Right forelimb (tissue), 1 donor: Measurements from ENCODE around the gene INSYN2B.

Experiments
- DNase-seq: peaks from one replicate; pipeline ENCODE4 v3.0.0-alpha.2; 2018

Gene INSYN2B

DNA sequence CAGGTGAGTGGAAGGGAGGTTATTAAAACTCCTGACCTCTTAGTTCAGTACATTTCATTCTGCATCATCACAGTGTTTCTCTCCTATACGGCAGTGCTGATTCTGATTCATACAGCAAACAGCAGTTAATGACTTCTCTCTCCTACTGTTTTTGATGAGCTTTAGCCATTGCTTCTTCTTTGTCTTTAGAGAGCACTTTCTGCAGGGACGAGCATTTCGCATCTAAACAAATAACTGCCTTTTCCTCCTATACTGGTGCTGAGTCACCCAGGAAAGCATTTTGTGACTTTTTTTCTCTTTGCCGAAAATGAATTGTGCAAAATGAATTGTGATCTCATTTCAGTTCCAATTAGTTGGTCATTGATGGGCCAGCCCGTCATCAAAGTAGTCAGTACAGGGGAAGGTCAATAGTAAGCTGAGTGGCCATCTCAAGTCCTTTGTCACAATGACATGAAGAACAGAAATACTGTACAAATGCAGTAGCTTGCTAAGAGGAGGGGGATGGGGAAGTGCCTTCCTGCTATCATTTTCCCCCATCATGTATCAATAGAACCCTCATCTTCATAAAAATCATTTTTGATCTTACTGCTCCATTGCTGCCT, 98.5 kb downstream of the INSYN2B start:
- DNase-seq: no peak

DNA sequence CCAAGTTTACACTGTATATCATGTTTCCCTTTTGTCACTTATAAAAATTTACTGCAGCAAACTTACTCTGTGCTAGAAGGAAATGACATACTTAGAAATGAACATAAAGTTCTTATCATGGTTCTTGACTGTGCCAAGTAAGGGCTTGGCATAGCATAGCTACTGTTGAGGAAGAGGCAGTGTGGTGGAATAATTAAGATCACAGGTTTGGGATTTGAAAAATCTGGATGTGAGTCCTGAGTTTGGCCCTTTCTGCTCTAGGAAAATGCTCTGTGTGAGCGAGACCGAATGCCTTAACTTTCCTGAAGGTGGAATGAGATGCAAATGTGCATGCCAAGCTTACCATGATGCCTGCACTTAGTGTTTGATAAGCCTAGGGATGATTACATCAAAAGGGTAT, 99.5 kb downstream of the INSYN2B start:
- no peak for DNase-seq

DNA sequence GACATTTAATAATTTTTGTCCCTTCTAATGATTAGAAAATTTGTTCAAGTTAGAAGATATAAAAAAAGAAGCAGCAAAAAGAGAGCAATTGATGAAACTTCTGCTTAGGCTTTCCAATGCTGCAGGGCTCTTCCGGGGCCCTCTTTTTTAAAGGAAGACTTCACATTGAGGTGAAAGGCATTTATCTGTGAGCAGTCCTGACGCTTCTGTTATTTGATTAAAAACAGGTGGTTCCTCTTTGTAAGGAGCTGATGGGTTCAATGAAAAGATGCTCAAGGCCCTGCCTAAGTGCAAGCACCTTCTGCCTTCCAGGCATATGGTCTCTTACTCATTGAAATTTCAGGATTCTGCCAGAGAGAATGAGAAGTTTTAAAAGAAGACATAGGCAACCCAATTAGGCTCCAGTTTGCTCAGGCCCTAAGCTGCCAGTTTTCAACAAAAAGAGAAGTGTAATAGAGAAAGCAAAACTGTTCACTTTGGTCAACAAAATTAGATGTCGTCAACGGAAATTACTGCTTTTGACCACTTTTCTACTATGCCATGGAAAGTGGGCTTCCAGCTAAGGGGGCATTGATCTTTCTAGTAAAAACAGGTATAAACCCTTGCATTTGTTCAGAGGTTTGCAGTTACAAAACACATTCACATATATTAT, 100.2 kb downstream of the INSYN2B start:
- no peak for DNase-seq

DNA sequence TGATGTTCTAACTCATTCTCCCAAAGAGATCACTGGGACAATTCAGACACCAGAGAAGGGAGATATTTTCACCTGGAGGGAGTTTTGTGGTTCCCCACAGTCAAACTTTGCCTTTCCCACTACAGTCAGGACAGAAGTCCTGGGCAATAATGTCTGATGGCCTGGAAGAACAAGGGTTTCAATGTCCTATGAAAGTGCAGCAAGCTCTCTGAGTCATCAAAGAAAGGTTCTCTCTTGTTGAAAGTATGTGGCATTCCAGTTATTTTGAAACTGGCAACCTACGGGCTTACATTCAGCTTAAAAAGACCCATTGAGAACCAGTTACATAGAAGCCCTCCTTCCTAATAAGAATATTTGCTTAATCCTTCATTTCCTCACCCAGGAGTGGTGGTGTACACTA, 103.9 kb downstream of the INSYN2B start:
- no peak for DNase-seq

DNA sequence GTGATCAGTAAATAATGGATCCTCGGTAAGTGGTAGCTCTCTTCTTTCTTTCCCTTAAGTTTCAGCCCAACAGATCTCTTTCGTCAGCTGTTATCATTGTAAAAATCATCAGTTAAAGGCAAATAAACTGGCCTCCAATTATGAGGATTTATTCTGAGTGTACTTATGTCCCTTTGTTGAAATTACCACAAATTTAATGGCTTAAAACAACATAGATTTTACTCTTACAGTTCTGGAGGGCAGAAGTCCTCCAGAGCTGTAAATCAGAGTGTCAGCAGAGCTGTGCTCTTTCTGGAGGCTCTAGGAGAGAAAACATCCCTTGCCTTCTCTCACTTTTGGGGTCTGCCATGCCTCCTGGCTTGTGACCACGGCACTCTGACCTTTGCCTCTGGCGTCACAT, 104.6 kb downstream of the INSYN2B start:
- no peak for DNase-seq

DNA sequence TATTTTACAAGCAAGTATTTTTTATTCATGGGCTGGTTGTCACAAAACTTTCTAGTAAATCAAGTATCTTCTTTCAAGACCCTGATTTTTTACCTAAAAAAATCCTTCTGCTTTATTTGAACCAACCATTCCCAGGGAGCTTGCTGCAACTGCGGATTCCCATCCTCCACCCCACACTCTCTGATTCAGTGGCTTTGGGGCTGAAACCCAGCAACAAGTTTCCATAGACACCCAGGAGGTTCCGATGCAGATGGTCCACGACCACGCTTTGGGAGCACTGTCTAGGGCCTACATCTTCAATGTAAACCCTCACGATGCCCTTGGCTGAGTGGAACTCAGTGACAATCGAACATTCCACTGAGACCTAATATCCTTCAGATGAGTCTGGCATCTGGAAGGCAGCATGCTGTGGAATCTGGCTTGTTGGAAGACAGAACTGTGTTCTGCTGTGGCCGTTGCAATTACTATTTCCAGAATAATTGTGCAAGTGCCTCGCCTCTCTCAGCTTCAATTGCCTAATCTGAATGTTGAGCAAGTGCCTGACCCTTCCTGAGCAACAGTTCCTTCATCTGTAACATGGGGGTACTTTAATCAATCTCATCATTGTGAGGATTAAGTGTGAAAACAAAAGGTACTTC, 105.1 kb downstream of the INSYN2B start:
- DNase-seq: no peak

DNA sequence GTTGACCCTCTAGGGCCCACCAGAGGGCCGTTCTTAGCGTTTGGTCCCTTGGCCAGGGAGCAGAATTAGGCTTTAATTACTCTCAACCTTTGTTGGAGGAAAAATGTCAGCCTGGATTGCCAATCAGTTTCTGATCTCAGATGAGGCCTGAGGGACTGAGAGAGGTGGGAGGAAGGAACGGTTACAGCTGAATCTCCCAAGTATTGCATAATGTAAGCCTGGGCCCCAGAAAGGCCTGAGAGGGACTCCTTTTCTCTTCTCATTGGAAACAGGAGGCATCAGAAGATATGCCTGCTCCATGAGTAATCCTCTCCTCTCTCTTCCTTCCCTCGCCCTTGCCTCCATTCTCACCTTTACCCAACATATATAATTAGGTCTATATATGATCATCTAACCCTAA, 105.7 kb downstream of the INSYN2B start:
- DNase-seq: no peak

DNA sequence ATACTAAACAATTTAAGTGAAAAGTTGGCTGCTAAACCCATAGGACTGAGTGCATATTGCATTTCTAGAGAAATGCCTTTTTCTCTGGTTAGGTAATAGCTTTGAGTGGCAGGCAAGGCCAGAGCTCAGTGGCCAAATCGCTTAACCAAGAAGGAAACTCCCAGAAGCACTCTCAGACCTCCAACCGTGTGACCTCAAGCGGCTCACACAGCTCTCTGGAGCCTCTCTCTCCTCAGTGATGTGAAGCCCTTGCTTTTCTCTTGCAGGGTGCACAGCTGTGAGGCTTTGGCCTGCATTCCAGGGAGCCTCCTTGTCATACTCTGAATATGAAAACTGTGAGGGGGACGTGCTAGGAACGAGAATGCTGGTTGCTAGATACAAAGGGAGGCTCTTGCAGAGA, 106.7 kb downstream of the INSYN2B start:
- peak; percentile 57 for DNase-seq

DNA sequence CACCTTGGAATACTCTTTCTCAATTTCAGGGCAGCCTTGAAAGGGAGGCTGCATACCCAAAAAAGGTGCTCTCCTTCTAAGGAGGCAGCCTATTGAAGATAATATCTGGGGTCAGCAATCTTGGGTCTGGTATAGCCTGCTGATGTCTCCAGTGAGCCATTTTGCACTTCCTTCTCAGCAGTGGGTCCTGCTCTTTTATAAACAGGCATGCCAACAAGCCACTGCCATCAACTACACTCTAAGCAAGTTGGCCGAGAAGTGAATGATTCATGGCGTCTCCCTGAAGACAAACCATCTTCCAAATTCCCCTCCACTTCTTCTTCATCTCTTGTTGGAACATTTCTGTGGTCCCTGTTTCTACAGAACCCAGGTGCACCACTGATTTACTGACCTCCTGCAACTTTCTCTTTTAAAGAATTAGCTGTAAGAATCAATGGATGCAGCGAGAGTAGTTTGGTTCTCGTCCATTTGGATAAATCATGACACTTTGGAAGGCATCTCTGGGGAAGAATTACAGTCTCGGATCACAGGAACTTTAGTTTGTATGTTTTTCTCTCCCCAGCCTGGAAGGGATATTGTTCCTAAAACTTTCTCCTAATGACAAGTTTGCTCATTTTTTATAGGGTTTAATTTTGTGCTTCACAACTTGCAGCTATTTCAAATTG, 108.3 kb downstream of the INSYN2B start:
- DNase-seq: no peak

DNA sequence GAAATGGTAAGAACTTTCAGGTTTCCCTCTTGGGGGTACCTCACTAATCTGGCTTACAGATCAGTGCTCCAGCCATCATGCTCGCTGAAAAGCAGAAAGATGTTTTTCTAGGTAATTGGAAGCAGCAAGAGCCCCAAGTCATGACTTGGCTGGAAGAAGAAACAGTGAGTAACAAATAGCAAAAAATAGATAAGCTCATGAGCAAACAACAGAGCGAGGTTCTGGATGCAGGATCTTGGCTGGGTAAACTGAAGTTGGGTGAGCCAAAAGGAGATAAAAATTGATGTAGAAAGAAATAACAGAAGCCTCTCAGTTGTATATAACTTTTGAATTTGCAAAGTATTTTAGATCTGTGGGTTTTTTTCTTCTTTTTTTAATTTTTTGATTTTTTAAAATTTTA, 110.1 kb downstream of the INSYN2B start:
- no peak for DNase-seq

DNA sequence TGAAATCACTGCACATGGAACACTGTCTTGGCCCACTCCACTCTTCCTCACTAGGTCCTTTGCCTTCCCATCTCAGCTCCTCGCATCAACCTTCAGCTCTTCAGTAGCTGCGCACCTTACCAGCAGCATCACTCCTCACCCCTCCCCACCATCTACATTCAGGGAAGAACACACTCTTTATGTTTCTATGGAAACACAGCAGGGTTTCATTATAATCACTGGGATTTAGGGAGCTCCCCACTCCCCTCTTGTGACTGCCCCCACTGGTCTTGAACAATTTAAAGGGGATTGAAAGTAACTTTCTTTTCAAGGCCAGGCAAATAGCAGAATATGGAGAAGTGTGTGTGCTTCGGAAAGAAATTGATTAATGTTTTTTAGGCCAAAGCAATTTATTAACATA, 111.2 kb downstream of the INSYN2B start:
- DNase-seq: no peak

DNA sequence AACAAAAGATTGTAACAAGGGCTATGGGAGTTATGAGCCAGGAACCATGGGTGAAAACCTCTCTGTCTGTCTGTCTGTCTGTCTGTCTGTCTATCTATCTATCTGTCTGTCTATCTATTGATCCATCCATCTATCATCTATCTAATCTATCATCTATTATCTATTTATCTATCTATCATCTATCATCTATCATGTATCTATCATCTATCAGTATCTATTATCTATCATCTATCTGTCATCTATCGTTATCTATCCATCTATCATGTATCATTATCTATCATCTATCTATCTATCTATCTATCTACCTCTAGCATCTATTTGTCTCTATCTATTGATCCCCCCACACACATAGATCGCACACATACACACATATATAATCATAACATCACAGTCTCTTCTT, 112.9 kb downstream of the INSYN2B start:
- DNase-seq: no peak

DNA sequence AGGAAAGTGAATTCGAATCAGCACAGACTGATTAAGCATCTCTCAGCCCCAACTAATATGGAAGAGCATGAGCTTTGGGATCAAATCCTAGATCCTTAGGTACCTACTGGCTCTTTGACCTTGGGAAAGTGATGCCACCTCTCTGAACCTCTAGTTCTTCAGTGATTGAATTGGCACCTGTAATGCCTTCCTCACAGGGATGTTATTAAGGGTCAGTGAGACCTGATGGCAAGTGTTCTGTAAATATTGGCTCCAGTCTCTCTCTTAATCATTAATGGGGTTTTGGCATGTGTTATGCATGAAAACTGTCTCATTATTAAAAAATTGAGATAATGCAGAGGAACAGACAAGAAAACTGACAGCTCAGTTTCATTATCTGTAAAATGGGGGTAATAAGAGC, 115.8 kb downstream of the INSYN2B start:
- no peak for DNase-seq

DNA sequence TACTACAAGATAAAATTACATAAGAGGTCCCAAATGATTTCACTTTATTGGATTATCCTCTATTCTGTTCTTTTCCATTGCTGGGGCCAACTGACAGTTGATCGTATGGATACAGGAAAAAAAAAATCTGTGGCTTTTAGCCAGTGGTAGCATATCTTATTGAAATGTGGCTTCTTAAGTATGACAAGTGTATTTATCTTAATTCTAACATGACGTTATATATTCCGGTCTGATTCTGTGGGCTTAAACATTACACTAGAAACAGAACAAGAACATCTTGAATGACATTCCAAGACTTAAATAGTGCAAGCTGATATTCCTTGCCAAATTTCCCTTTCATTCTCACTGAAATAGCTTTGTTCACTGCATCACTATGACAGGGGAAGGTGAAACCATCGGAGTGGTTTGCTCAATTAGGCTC, 117.9 kb downstream of the INSYN2B start:
- no peak for DNase-seq

DNA sequence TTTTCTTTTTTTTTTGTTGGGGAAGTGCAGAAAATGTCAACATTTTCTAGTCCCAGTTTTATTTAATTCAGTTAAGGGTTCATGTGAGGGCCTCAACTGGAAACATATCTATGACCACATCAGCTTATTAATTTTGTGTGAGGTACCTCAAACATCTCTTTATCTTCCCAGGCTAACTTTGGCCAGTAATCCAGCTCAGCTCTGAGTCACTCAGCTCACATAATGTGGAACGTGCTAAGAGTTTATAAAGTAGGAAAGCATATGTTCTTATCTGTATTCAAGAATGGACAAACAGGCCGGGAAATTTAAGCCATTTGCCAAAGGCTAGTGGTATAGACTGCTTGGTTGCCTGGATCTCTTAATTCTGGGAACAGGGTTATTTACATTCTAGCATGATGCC, 118.4 kb downstream of the INSYN2B start:
- DNase-seq: no peak

DNA sequence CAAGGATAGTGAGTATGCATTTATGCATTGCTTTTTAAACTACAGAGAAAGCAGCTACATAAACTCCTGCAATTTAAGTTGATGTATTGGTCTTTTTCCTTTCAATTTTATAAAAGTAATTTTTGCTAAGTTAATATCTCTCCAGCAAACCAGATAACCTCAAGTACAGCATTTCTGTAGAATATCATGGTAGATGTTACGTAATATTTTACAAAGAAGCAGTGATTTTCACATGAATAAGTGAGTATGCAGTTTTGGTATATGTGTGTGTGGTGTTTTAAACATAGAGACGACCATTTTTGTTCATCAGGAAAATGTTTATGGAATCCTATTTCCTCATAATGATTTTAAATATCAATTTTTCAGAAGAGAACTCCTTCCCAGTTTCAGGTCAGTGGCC, 118.9 kb downstream of the INSYN2B start:
- DNase-seq: no peak

DNA sequence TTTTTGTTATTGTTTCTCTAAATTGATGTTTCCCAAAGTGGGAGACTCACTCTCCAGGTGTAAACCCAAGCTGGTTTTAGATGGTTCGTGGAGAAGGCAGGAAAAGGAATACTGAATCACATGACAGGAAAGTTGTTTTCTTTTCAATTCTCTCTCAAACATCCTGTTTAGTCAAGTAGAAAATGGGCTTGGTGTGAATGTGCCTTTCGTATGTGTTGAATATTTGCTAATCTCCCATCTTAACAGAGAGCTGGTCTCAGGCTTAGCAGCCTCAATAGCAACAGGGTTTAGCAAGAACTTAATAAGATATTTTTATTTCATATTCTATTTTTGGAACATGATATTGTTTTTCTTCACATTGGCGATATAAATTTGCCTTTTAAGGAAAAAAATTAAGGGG, 119.7 kb downstream of the INSYN2B start:
- no peak for DNase-seq

DNA sequence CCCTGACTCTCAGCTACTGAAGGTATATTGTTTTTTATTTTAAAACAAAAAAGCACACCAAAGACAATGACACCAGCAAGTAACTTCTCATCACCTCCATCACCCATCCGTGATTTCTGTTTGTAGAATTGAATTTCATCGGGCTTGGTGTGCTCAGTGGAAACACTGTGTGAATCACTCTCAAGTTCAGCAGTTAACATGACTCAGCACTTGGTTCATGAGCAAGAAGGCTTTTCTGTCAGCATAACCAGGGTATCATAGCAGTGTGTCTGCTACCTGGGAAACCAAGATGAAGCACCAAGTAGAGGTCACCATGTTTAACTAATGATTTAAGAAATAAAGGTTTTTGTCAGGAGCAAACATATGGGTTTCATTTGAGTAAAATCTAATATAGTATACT, 123.7 kb downstream of the INSYN2B start:
- DNase-seq: no peak

DNA sequence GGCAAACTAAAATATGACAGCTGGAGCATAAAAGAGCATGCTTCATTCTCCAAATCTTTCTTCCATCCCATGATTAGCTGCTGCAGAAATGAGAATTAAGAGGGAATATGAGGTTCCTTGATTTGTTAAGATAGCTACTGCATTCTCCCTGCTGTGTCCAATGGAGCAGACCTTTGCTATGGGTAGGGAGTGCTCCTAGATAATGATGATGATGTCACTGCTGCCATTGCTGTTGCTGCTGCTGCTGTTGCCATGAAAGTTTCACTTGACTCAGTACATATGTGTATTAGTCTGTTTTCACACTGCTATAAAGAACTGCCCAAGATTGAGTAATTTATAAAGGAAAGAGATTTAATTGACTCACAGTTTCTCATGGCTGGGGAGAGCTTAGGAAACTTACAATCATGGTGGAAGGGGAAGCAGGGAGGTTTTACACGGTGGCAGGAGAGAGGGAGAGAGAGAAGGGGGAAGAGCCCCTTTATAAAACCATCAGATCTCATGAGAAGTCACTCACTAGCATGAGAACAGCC, 128.9 kb downstream of the INSYN2B start:
- no peak for DNase-seq

DNA sequence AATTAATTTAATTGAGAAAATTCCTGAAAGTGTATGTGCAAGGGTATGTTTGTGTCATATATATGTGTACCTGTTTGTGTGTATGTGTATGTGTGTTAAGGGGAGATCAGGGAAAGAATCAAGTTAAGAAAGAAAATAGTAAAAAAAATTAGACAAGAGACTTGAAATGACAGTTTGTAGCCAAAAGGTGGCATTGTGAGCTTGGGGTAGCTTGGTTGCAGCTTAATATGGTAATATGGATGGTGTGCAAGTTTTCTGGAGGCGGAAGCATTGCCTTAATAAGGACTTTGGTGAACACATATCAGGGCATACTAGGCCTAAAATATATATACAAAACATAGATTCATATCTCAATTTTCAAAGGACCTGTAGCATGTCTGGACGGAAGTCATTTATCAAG, 129.9 kb downstream of the INSYN2B start:
- DNase-seq: no peak

DNA sequence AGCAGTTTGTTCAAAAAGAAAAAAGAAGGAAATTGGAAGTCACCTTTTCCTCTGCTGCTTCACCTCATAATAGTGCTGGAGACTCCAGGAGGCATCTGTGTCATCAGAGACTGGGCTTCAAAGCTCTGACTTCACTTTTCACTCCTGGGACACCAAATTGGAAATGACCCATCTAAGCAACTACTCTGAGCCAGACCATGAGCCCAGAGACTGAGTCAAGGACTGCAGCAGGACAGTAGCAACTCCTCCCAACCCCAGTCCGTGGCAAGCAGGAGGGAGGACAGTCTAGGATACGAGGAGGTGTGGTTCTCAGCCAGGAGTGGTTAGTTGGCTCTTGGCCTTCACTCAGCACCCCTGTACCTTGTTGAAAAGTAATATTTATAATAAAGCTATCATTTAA, 131.5 kb downstream of the INSYN2B start:
- DNase-seq: no peak

DNA sequence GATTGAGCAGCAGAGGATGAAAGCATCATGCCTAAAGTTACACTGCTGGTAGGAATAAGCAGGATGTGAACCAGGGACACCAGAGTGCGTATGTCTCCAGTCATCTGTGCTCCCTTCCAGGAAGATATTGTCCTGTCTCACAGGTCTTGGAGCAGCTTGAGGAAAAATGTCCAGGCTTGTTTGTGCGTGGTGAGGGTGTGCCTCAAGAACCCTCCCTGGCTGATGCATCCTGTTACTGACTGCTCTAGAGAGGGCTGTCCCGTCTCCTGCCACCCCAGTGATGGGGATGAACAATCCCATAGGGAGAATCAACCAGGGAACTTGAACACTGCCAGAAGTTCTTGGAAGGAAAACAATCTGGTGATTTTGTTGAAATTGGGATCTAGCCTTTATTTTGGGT, 132.0 kb downstream of the INSYN2B start:
- DNase-seq: no peak

DNA sequence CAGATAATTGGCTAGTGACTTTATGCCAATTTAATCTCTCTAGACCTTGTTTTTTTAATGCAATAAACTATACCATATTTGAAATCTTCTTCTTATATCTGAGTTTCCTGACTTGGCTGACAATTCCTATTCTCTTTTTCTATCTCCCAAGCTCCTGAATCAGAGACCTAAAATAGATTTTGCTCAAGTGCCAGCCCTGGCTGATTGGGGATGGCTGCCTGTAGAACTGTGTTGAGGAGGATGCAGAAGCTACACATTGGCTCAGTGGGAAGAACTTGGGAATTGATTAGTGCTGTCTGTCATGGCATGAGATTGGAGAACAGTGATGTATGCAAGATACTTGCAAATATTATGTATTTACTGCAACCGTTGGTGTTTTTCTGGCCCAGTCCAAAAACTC, 132.8 kb downstream of the INSYN2B start:
- DNase-seq: no peak

DNA sequence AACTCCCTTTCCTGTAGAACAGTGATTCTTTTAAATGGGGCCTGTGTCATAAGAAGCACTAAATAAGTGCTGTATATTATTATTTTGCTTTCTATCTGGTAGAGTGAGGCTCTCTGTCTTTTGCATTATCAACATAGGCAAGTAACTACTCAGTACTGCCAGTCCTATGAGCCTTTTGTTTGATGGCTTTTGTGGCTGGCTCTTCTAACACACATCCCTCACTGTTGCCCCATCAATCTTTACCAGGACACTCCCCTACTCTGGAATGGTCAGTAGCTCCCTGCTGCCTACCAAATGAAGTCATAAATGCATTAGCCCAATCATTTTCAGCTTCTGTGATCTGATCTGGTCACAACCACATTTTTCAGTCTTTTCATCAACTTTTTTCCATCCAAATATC, 137.6 kb downstream of the INSYN2B start:
- no peak for DNase-seq
